ENCODE data around the gene RPS6KC1.

GRCh38 chr1:213194383-213194782 is 143.3 kb downstream of the RPS6KC1 start:
- TF ChIP-seq POLR2A (IDR thresholded peaks at IDR 0.05; ENCODE audit: low read depth, low read length) = no peak
- no peak for TF ChIP-seq CTCF (conservative IDR thresholded peaks at IDR 0.05; ENCODE audit: low read depth, low read length)
- TF ChIP-seq SMC3 (IDR thresholded peaks at IDR 0.05; ENCODE audit: low read depth, low read length) = no peak
- no peak for TF ChIP-seq RFX5 (IDR thresholded peaks at IDR 0.05; ENCODE audit: low read depth, low read length)
- TF ChIP-seq RCOR1 (IDR thresholded peaks at IDR 0.05; ENCODE audit: insufficient replicate concordance, low read length) = no peak
- no peak for TF ChIP-seq CEBPB (IDR thresholded peaks at IDR 0.05; ENCODE audit: low read depth, low read length)
